Fibroblast of skin of left biceps (primary cell): ENCODE measurements around the gene AK9.
A peak's percentile ranks its signal among the peaks of the same experiment; 100 is the strongest.
"Not testable (repeated sequence)": the region's sequence is repeated elsewhere in the genome, so short reads cannot be mapped to it uniquely, and the experiment has no call there.

Source experiments
- DNase-seq, 2 experiments: peaks; one replicate each; pipeline ENCODE4 v3.0.0-alpha.2; 2013; ENCODE audit warnings: low read depth in 2 of 2

AK9 gene

DNA sequence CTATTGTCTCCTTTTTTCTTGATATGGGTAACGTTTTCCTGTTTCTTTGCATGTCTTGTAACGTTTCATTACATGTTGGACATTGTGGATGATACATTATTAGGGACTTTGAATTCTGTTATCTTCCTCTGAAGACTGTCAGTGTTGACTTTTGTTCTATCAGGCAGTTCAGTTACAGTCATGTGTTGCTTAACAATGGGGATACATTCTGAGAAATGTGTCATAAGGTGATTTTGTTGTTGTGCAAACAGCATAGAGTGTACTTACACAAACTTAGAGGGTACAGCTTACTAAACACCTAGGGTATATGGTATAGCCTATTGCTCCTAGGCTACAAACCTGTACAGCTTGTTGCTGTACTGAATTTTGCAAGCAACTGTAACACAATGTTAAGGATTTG, 64.7 kb downstream of the AK9 start:
- no peak for DNase-seq

DNA sequence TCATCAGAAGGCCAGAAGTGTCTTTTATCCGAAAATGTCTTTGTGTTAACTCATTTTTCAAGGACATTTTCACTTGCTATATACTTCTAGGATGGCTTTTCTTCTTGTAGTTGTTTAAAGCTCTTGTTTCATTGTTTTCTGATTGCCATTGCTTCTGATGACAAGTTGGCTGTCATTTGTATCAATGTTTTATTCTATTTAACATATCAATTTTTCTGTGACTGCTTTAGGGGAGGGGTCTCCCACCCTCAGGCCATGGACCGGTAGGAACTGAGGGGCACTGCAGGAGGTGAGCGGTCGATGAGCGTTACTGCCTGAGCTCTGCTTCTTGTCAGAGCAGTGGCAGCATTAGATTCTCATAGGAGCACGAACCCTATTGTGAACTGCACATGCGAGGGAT, 65.8 kb downstream of the AK9 start:
- no peak for DNase-seq

DNA sequence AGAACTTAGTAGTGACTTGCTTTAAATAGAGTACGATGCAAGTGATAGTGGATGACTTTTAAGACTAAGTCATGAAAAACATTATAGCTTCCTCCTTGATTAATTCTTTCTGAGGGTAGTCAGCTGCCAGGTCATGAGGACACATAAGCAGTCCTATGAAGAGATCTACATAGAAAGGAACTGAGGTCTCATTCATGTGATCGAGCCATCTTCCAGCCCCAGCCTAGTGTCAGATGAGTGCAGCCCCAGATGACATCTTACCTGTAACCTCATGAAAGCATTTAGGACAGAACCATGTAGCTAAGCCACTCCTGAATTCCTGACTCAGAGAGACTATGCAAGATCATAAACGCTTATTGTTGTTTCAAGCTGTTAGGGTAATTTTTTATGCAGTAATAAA, 67.7 kb downstream of the AK9 start:
- no peak for DNase-seq

DNA sequence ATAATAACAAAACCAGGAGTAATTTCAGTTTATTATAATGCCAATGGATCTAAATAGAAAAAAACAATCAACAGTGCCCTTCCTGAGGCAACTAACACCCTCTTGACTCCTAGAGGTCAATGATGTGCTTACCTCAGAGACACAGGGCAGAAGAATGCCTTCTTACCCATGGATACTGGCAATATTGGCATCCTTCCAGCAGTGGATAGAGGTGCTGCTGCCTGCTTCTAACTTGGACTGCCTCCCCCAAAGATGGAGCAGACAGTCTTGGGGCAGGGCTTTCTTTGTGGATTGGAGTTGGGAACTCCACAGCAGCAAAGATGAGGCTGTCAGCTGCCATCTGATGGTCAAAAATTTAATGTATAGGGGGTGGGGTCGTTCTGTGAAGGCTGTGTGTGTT, 78.7 kb downstream of the AK9 start:
- no peak for DNase-seq

DNA sequence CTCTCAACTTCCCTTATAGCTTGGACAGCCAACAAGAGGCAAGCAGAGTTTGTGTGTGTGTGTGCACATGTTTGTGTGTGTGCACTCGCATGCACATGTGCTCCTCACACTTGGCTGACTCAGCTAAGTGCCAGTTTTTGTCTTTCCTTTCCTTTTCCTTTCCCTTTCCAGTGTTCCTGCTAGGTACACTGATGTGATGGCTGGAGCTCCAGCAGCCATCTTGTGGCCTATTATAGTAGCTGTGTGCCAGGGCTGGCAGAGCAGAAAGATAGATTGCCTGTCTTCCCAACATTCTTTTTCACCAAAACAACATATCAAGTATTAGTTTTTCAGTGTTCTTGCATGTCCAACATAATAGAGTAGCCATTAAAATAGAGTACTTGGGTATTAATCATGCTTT, 79.5 kb downstream of the AK9 start:
- no peak for DNase-seq

DNA sequence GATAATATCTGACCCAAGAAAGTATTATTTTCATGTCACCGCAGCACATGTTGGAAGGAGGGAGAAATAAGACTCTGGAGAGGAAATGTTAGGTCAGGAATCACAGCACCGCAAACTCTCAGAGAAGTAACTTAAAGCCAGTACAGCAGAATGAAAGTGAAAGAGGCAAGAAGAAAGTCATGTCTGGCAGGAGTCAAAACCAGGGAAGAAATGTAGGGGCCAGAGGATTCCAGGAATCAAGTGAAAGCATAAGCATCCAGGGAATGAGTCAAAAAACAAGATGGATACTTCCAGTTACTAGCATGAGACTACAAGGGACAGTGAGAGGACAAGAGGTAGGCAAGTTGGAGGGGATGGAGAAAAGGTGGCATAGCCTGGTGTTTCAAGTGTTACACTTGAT, 80.4 kb downstream of the AK9 start:
- DNase-seq, result no peak

DNA sequence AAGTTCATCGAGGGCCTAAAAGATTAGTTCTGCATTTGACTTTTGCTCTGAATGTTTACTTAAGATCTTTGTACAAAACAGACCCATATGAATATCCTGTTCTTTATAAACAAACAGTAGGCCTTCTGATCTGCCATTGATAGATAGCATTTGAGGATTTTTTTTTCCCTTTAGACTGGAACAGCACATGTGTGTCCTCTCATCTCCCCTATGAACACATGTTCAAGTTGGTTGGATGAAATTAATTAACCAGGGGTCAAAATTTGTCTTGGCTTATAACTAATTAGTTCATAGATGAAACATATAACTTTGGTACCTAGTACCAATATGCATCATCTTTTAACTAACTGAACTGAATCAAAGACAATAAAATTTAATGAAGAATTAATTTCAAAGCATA, 81.3 kb downstream of the AK9 start:
- no peak for DNase-seq

DNA sequence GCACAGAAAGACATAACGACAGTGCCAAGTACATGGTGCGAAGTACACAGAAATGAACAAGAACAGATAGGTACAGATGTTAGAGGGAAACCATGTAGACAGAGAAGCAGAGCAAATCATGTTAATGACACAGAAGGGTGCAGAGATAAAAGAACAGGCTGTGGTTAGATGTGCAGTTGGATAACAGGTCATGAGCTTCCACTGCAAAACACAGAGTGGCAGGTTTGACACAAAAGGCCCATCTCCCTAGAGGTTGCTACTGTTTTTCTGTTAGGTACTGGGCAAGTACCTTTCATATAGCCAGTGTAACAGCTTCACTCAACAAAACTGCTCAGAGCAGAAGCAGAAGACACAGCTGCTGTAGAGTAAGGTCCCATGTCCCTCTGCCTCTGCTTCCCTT, 84.6 kb downstream of the AK9 start:
- no peak for DNase-seq

DNA sequence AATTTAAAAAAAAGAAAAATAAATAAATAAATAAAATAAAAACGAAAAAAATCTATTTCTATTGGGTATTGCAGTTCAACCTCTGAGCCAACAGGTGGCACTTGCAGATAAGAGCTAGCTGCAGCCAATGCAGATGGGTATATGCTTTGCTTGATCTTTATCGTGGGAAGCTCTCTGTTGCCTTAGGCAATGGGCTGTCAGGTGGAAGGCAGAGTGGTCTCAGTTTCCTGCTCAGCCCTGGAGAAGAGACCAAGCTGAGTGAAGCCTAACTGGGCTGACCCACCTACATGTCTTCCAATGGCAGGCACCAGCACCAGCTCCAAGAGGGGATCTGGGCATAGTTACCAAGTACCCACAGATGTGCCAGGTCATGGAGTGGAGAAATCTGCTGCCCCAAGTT, 95.0 kb downstream of the AK9 start:
- DNase-seq, result peak in 1 of 2 experiments; percentile 3

DNA sequence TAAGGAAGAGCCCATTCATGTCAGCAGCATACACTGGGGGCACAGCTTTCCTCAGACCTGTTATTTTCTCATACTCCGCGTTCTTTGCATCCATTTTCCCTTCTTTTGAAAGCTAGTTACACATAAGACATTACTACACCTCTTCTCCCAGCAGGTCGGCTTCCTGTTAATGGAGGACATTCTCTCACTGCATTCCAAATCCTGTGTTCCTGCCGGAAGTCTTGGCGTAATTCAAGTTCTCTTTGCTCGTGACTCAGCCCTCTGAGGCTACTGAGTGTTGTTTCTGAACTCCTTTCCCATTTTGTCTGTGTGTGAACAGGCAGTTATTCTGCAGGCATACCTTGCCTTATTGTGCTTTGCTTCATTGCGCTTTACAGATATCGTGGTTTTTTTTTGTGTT, 110.5 kb downstream of the AK9 start:
- DNase-seq, result no peak

DNA sequence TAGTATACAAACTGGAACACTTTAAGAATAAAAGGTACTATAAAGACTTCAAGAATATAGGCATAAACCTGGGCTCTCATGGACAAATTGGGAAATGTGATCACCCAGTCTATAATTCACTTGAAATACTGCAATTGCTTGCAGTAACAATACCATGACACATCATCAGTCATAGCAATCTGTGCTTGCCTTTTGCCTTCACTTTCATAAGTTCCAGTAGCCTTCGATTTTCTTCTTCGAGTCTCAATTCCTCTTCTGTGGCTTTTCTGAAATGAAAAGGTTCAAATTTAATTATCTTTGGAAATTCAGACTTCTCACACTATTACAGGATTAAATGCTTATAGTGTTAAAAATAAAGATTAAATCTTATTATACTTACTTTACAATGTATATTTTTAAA, 111.6 kb downstream of the AK9 start:
- DNase-seq, result no peak

DNA sequence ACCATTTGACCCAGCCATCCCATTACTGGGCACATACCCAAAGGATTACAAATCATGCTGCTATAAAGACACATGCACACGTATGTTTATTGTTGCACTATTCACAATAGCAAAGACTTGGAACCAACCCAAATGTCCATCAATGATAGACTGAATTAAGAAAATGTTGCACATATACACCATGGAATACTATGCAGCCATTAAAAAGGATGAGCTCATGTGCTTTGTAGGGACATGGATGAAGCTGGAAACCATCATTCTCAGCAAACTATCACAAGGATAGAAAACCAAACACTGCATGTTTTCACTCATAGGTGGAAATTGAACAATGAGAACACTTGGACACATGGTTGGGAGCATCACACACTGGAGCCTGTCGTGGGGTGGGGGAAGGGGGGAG, 121.1 kb downstream of the AK9 start:
- not testable (repeated sequence) for DNase-seq

DNA sequence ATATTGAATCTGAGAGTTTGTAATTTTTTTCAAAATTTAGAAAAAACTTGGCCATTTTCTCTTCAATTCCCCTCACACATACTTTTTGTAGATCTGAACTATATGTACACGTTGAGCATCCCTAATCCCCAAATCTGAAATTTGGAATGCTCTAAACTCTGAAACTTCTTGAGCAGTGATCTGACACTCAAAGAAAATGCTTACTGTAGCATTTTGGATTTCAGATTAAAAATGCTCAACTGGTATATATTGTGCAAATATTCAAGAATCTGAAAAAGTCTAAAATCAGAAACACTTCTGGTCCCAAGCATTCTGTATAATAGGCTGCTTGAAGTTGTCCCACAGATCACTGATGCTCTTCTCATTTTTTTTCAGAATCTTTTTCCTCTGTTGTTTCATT, 129.2 kb downstream of the AK9 start:
- DNase-seq, result no peak

DNA sequence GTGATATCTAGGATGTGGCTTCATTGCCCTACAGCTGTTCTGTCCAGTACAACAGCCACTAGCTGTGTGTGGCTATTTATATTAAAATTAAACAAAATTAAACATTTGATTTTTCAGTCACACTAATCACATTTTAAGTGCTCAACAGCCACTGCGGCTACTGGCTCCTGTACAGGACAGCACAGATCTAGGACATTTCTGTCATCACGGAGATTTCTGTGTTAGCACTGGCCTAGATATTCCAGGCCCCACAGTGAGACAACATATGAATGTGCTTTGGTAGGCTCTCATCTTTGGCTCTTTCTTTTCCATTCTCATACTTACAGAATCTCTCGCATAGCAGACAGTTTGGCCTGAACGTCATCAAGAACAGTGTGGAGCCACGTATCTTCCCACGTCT, 159.6 kb downstream of the AK9 start:
- no peak for DNase-seq

DNA sequence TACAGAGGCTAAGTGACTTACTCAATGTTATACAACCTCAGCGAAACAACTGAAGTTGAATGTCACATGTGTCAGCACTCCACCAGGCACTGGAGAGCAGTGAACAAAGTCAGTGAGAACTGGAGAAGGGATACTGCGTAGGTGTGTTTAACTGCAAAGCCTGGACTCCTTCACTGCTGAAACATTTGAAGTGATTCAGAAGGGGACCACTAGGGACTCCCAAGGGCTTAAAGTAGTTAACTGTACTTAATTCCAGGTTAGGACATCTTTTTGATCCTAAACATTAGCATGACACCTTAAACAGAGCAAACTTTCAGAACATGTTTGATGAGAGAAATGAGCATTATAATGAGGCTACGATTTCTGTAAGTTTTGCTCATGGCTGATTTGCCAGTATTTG, 163.0 kb downstream of the AK9 start:
- DNase-seq, result no peak

DNA sequence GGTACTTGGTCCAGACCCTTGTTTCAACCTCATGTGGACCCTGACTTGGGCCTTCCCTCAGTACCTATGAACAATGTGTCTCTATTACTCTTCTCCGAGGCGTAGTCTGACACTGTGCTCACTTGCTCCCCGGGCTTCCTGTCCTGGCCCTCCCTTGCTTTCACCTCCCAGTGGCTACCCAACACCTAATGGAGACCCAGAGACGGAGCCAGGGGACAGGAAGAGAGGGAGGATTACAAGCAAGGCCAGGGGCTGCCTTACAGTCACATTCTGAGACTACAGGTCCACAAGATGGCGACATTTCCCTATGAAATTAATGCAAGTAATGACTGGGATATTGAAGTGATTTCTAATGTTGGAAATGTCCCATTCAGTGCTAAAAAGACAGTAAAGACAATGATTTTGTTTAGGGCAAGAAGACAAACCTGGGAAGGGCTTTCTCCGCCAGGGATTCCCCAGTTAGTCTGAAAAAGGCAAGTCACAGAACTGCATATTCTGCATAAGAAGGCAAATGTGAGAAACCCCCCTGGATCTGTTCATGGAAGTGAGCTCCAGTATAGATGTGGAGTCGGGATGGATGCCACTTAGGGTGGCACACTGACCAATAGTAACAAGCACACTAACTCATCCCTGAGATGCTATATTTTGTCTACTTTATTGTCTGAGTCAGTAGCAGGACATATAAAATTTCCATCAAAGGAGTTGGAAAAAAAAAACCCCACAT, 163.9 kb downstream of the AK9 start:
- DNase-seq, result peak; percentile 31 to 33

DNA sequence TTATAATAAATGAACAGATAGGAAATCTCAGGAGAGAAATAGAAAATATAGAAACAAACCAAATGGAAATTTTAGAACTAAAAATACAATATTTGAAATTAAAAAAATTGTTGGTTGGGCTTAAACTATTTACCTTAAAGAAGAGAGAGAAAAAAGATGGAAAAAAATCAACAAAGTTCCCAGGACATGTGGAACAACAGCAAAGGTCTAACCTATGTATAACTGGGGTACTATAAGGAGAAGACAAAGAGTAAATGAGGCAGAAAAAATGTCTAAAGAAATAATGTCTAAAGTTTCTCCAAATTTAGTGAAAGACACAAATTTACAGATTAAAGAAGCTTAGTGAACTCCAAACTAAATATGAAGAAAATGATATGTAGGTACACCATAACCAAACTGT, 166.9 kb downstream of the AK9 start:
- DNase-seq, result no peak

DNA sequence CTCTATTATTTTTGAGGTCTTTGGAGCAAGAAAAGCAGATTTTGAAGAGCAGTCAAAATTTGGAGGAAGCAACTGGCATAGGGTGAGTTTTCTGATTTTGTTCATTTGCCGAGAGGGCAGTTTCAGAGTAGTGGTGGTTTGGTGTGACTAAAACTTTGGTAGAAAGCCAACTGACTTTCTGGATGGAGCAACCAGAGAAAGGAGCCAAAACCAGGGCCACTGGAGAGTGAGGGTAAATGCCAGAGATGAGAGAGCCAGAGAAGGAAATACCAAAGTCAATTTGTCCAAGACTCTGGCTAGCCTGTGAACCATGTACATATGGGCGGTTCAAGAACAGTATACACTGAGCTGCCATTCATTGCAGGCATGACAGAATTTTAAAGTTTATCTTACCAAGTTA, 167.5 kb downstream of the AK9 start:
- DNase-seq, result no peak

DNA sequence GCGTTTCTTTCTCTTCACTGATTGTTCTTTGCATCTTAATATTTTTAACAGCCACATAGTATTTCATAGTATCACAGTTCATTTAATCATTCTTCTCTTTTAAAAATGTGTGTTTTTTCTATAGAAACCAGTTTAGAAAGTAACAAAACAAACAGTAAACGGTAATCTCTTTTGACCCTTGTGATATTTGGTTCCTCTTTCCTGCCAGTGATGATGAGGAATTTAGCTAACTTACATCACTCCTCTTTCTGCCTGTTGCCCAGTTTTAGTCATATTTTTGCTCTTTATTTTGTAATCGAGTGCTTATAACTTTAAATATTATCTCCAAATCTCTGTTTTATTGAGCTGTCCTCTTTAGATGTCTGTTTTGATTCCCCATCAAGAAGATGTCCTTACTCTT, 169.9 kb downstream of the AK9 start:
- no peak for DNase-seq

DNA sequence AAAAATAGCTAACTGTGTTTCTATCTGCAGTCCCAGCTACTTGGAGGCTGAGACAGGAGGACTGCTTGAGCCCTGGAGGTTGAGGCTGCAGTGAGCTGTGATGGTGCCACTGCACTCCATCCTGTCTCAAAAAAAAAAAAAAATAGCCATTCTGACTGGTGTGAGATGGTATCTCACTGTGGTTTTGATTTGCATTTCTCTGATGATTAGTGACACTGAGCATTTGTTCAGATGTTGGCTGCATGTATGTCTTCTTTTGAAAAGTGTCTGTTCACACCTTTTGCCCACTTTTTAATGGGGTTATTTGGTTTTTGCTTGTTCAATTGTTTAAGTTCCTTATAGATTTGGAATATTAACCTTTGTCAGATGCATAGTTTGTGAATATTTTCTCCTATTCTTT, 171.4 kb downstream of the AK9 start:
- not testable (repeated sequence) for DNase-seq

DNA sequence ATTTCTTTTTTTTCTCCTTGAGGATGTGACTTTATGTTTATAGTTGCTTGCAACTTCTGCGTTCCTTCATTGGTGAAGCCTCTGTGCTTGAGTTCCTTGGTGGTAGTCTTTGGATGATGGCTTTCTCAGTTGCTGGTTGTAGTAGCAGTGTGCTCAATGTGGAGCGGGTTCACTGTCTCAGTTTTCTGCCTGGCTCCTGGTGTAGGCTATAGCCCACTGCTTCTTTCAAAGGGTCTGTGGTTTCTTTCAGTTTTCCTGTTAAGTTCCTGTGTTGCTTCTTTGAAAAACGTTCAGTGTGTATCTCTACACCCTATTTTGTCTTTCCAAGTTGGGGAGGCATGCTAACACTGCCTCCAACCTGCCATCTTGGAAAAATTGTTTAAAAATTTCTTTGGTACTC, 174.1 kb downstream of the AK9 start:
- DNase-seq, result no peak

DNA sequence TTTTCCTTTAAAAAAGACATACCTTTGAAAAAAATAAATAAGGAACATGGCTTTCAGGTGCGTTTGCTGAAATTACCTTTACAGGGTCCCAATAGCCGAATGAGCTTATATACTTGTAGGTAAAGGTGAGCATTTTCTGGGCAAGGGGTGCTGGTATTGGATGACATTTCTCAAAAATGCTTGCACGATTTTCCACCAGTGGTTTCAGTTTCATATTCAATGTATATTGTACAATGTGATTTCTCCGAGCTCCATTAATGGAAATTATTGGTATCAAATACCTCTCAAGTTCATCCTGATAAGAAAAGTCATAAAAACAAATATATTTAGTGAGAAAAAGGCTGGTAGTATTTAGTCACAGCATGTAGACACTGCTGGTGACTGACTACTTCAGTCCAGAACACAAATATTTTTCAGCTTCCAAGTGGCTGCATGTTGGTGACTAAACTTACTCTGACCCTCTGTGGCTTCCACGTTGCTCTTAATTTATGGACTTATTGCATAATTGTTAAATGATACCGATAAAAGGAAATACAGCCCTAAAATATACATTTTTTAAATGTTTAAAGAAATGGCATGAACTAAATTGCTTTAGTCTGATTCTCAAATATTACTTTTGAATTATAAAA, 175.1 kb downstream of the AK9 start:
- DNase-seq, result no peak

DNA sequence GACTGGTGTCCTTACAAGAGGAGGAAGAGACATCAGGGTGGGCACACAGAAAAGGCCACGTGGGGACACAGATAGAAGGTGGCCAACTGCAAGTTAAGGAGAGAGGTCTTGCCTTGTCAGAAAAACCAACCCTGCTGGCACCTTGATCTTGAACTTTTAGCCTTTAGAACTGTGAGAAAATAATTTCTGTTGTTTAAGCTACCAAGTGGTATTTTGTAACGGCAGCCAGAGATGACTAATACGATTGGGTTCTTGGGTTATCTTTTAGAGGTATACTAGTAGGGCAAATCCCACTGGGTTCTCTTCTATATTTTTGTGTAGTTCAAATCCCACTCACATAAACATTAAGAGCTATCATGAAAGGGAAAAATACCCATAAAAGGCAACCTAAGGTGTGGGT, 176.1 kb downstream of the AK9 start:
- DNase-seq, result no peak

DNA sequence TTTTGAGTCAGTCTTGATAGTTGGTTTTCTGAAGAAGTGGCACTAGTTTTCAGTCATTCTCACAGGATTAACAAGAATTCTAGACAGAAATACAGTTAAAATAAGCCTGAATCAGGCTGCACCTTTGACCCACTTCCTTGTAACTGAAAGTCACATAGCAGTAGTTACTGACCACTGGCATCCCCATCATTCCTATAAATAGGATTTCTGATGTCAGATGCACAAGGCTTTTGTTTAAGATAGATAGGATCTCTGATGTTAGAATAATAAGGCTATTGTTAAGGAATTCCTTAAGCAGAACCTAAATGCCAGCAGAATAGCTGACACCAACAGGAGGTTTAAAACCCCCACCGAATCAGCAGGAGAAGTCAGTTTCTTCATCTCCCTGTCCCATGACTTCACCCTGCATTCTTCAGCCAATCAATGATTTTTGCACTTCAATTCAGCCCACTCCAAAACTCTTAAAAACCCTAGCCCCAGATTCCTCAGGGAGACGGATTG, 177.4 kb downstream of the AK9 start:
- no peak for DNase-seq
